ENCODE data around the gene LSS.

LSS gene

GRCh38 chr21:46226920-46227599 is 1.5 kb downstream of the LSS start:
- TF ChIP-seq EP300 (IDR thresholded peaks at IDR 0.05; ENCODE audit: borderline replicate concordance): no peak
- TF ChIP-seq MAX (IDR thresholded peaks at IDR 0.05): no peak
- no peak for TF ChIP-seq YY1 (IDR thresholded peaks at IDR 0.05; ENCODE audit: low read depth)
- no peak for TF ChIP-seq FOXM1 (IDR thresholded peaks at IDR 0.05; ENCODE audit: borderline replicate concordance, low read depth)
- TF ChIP-seq ZBTB7A (IDR thresholded peaks at IDR 0.05; ENCODE audit: low read depth): no peak
- TF ChIP-seq REST (IDR thresholded peaks at IDR 0.05; ENCODE audit: low read depth): no peak
- no peak for TF ChIP-seq NFIC (IDR thresholded peaks at IDR 0.05)
- TF ChIP-seq RAD21 (IDR thresholded peaks at IDR 0.05; ENCODE audit: low read depth): no peak
- no peak for TF ChIP-seq TCF12 (IDR thresholded peaks at IDR 0.05; ENCODE audit: low read depth)
- no peak for TF ChIP-seq CEBPB (IDR thresholded peaks at IDR 0.05)
- TF ChIP-seq CREB1 (IDR thresholded peaks at IDR 0.05; ENCODE audit: low read depth): no peak
- TF ChIP-seq USF1 (IDR thresholded peaks at IDR 0.05): no peak

- TF ChIP-seq RAD21 (IDR thresholded peaks at IDR 0.05; ENCODE audit: low read depth) (no peak), EP300 (IDR thresholded peaks at IDR 0.05; ENCODE audit: borderline replicate concordance) (no peak), EGR1 (IDR thresholded peaks at IDR 0.05) (no peak), YY1 (IDR thresholded peaks at IDR 0.05; ENCODE audit: low read depth) (no peak), TCF12 (IDR thresholded peaks at IDR 0.05; ENCODE audit: low read depth) (no peak), MAX (IDR thresholded peaks at IDR 0.05) (no peak), CREB1 (IDR thresholded peaks at IDR 0.05; ENCODE audit: low read depth) (no peak), CEBPB (IDR thresholded peaks at IDR 0.05) (no peak), USF1 (IDR thresholded peaks at IDR 0.05) (no peak), TAF1 (IDR thresholded peaks at IDR 0.05; ENCODE audit: low read depth) (no peak), FOXM1 (IDR thresholded peaks at IDR 0.05; ENCODE audit: borderline replicate concordance, low read depth) (no peak), NFIC (IDR thresholded peaks at IDR 0.05) (no peak), REST (IDR thresholded peaks at IDR 0.05; ENCODE audit: low read depth) (no peak), ZBTB7A (IDR thresholded peaks at IDR 0.05; ENCODE audit: low read depth) (no peak), TEAD4 (IDR thresholded peaks at IDR 0.05) (no peak)
These were observed 2.4 kb downstream of the LSS start for GRCh38 chr21:46226146-46226545.

- TF ChIP-seq TAF1 (IDR thresholded peaks at IDR 0.05; ENCODE audit: low read depth): no peak
- no peak for TF ChIP-seq CEBPB (IDR thresholded peaks at IDR 0.05)
- TF ChIP-seq YY1 (IDR thresholded peaks at IDR 0.05; ENCODE audit: low read depth): no peak
- no peak for TF ChIP-seq RAD21 (IDR thresholded peaks at IDR 0.05; ENCODE audit: low read depth)
- no peak for TF ChIP-seq REST (IDR thresholded peaks at IDR 0.05; ENCODE audit: low read depth)
- no peak for TF ChIP-seq NFIC (IDR thresholded peaks at IDR 0.05)
- no peak for TF ChIP-seq FOXM1 (IDR thresholded peaks at IDR 0.05; ENCODE audit: borderline replicate concordance, low read depth)
These were observed 5.4 kb downstream of the LSS start for GRCh38 chr21:46223217-46223616.

- no peak for TF ChIP-seq EGR1 (IDR thresholded peaks at IDR 0.05)
- TF ChIP-seq TAF1 (IDR thresholded peaks at IDR 0.05; ENCODE audit: low read depth): no peak
- TF ChIP-seq CEBPB (IDR thresholded peaks at IDR 0.05): no peak
- no peak for TF ChIP-seq MAX (IDR thresholded peaks at IDR 0.05)
- no peak for TF ChIP-seq RAD21 (IDR thresholded peaks at IDR 0.05; ENCODE audit: low read depth)
- no peak for TF ChIP-seq REST (IDR thresholded peaks at IDR 0.05; ENCODE audit: low read depth)
- no peak for TF ChIP-seq FOXM1 (IDR thresholded peaks at IDR 0.05; ENCODE audit: borderline replicate concordance, low read depth)
- TF ChIP-seq CREB1 (IDR thresholded peaks at IDR 0.05; ENCODE audit: low read depth): no peak
- no peak for TF ChIP-seq TEAD4 (IDR thresholded peaks at IDR 0.05)
- no peak for TF ChIP-seq NFIC (IDR thresholded peaks at IDR 0.05)
- no peak for TF ChIP-seq EP300 (IDR thresholded peaks at IDR 0.05; ENCODE audit: borderline replicate concordance)
- no peak for TF ChIP-seq USF1 (IDR thresholded peaks at IDR 0.05)
- TF ChIP-seq YY1 (IDR thresholded peaks at IDR 0.05; ENCODE audit: low read depth): no peak
- TF ChIP-seq ZBTB7A (IDR thresholded peaks at IDR 0.05; ENCODE audit: low read depth): no peak
These were observed 6.0 kb downstream of the LSS start for GRCh38 chr21:46222436-46223116.
